ENCODE results near the gene PIF1.

Gene PIF1, protein sequence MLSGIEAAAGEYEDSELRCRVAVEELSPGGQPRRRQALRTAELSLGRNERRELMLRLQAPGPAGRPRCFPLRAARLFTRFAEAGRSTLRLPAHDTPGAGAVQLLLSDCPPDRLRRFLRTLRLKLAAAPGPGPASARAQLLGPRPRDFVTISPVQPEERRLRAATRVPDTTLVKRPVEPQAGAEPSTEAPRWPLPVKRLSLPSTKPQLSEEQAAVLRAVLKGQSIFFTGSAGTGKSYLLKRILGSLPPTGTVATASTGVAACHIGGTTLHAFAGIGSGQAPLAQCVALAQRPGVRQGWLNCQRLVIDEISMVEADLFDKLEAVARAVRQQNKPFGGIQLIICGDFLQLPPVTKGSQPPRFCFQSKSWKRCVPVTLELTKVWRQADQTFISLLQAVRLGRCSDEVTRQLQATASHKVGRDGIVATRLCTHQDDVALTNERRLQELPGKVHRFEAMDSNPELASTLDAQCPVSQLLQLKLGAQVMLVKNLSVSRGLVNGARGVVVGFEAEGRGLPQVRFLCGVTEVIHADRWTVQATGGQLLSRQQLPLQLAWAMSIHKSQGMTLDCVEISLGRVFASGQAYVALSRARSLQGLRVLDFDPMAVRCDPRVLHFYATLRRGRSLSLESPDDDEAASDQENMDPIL

DNA sequence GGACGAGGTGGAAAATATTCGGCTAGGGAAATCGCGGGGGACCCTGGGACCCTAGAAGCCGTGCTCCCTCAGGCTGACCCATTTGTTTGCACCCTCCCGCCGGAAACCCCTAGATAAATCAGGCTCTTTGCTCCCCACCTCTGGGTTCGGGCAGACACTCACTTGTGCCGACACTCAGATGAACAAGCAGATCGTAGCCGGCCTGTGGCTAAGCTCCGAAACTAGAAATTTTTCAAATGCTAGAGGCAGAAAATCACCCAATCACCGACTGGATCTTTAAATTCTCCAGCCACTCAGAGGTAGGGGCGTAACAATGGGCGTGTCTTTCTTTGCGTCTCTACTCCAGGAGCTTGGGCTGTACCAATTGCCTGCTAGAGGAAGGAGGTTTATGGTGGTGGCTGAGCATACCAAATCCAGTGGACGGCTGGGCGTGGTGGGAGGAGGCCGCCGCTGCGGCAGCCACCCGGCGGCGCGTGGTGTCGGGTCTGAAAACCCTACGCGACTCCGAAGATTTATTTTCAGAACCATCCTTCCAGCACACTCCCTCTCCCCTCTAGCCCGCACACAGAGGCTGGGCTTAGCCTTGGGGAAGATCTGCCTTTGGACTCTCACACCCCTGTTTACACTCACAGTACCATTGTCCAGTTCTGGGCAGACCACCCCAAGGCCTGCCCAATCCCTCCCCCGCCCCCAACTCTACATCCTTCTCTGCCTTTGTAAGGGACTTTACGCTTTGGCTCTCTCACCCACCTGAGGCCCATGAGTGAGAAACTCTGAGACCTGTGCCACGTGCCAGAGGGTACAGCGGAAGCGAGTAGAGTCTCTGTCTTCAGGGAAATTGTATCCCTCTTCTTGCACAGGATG lies at the start of gene PIF1:
TSS of gene PIF1 (minus strand) at position 217 of the 864 bp plus-strand sequence. CDS start 1,312 bp downstream, outside the sequence.
- peak; percentile 97 for DNase-seq (ENCODE audit: low read depth)

DNA sequence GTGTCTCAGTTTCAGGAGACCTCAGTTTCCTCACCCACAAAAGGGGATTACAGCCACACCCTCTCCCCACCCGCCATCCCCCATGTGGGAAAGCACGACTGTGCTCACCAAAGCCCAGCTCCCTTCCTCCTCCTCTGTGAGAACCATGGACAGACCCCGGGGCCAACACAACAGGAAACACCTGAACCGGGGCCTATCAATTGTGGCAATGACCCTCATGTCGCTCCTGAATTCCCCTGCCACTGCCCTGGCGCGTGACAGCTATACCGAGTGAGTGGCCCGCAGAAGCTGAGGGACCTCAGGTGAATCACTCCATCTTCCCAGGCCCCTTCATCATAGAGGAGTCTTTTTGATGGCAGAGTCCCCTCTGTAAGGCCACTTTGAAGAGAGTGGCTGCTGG lies 44.9 kb upstream of the PIF1 start:
- no peak for DNase-seq (ENCODE audit: low read depth)

DNA sequence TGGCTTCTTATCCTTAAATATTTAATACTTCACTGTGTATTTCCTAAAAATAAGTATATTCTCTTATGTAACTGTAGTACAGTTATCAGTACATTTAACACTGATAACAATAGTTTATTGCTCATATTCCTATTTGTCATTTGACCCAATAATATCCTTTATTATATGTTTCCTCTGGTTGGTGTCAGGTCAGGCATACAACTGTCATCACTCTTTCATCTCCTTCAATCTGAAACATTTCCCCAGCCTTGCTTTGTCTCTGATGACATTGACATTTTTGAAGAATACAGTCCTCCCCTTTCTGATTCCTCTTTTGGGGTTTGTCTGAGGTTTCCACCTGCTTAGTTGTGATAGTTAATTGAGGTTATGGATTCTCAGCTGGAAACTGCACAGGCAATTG lies 44.1 kb upstream of the PIF1 start:
- DNase-seq (ENCODE audit: low read depth) = no peak

DNA sequence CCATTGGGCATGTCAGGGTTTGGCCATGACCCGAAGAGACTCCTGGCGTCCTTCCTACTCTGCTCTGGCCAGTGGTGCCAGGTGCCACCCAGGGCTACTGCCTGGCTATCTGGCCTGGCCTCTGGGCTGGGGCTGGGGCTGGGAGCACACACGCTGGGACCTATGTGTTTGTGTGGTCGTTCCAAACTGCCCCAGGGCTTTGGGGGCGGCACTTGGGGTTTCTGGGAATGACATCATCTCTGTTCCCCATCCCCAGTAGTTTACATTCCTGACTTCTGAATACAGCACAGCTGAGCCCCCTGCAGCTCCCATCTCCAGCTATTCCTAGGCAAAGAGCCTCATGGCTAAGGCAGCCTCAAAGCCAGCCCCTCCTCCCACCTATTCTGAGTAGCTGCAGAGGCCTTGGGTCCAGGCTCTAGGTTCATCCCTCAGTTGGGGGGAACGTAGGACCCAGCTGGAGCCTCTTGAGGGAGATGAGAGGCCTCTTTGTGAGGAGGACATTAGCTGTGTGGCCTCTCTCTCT lies 40.6 kb upstream of the PIF1 start:
- DNase-seq (ENCODE audit: low read depth) = peak; percentile 93

DNA sequence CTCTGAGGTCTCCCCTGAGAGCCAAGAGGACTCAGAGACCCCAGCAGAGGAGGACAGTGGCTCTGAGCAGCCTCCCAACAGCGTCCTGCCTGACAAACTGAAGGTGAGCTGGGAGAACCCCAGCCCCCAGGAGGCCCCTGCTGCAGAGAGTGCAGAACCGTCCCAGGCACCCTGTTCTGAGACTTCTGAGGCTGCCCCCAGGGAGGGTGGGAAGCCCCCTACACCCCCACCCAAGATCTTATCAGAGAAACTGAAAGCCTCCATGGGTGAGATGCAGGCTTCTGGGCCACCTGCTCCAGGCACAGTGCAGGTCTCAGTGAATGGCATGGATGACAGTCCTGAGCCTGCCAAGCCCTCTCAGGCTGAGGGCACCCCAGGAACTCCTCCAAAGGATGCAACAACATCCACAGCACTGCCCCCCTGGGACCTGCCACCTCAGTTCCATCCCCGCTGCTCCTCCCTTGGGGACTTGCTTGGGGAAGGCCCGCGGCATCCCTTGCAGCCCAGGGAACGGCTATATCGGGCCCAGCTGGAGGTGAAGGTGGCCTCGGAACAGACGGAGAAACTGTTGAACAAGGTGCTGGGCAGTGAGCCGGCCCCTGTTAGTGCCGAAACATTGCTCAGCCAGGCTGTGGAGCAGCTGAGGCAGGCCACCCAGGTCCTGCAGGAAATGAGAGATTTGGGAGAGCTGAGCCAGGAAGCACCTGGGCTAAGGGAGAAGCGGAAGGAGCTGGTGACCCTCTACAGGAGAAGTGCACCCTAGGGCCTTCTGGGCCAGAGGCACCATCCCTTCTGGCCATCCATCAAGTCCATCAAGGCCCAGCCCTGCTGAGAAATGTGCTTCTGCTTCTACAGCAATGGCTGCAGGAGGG lies 39.9 kb upstream of the PIF1 start:
- no peak for DNase-seq (ENCODE audit: low read depth)

DNA sequence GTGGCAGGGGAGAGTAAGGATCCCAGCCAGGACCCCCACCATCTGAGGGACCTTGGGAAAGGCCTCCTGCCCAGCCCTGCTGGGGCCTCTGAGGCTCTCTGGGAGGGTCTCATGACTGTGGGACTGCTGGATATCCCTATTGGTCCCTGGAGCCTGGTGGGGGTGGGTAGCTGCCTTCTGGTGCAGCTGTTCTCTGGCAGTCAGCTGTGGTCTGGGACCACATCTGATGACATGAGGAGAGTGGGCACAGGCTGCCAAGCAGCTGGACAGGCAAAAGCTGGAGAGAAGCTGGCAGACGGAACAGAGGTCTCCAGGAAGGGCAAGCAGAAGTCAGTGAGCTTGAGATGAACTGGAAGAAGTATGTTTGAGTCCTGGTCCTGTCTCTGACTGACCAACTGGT lies 38.6 kb upstream of the PIF1 start:
- no peak for DNase-seq (ENCODE audit: low read depth)

DNA sequence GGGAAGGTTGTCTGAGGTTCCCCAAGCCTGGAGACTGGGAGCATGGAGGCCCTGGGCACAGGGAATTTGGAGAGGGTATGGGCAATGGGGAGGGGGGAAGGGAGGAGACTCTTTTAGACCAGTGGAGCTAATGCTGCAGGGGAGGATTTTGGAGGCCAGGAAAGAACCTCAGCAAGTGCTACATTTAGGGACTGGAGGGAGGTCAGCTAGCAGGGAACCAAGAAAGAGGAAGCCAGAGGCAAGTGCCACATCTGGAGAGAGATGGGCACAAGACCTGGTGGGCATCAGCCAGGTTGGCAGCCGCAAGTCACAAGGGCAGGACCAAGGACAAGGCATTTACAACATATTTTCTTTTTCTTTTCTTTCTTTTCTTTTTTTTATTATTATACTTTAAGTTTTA lies 37.0 kb upstream of the PIF1 start:
- no peak for DNase-seq (ENCODE audit: low read depth)

DNA sequence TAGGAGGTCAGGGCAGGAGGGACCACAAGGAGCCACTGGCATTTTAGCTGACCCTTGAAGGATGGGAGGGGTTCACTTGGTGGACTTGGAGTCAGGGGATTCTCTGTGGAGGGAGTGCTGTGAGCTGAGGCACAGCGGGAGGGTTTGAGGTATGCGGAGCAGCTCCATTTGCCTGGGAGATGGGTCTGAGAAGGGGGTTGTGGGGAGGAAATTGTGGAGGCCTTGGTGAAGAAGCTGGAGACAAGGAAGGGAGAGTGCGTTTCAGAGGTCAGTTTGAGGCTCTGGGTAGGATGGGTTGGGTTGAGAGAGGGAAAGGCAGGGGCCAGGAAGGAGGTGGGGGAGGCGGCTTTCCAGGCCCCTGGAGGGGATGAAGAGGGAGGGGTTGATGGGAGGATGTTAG lies 36.5 kb upstream of the PIF1 start:
- DNase-seq (ENCODE audit: low read depth) = no peak

DNA sequence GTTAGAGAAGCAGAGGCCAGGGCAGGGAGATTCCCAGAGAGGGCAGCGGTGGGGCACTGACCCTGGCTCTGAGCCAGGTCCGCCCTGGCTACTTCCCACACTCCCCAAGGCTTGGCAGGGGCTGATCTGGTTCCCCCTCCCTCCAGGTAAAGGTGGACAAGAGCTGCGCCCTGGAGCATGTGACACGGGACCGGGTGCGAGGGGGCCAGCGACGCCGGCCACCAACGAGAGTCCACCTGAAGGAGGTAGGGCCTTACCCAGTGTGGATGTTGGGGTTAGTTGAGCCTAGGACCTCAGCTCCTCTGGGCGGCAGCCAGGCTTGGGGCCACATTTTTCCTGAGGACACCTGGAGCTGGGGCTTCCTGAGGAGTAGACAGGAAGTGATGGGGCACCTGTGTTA lies 35.9 kb upstream of the PIF1 start:
- DNase-seq (ENCODE audit: low read depth) = no peak

DNA sequence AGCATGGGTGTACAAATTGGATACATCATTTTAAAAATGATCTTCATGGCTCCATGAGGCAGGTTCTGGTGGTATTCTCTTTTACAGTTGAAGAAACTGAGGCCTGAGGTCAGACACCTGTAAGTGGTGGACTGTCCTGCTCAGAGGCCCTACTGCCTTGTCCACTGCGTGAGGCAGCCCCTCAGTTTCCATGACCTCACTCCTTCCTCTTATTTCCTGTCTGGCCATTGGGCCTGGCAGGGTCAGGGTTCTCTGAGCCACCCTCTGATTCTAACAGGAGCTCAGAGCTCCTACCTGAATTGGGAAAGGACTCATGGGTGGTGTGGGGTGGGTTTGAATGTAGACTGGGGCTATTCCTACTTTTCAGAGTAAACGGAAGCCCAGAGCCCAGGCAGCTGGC lies 33.8 kb upstream of the PIF1 start:
- no peak for DNase-seq (ENCODE audit: low read depth)

DNA sequence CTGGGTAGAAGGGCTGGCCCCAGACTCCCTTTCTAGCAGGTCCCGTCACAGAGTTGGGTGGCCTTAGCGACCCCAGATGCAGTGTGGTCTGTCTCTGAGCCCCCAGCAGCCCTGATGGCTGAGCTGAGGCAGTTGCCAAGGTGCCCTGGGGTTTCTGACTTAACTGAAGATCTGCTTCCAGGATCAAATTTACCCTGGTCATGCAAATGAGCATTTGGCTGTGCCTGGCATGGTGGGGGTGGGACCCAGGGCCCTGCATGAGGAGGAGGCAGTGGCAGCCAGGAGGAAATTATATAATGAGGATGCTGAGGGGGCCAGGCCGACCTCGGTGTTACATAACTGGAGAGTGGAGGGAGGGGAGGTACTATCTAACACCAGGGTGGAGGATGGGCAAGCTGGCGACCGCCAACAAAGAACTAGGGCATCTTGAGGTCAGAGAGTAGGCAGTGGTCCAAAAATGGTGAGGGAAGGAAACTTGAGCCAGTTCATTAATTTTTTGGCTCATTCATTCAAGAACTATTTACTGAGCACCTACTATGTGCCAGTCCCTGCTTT lies 32.7 kb upstream of the PIF1 start:
- DNase-seq (ENCODE audit: low read depth) = no peak

DNA sequence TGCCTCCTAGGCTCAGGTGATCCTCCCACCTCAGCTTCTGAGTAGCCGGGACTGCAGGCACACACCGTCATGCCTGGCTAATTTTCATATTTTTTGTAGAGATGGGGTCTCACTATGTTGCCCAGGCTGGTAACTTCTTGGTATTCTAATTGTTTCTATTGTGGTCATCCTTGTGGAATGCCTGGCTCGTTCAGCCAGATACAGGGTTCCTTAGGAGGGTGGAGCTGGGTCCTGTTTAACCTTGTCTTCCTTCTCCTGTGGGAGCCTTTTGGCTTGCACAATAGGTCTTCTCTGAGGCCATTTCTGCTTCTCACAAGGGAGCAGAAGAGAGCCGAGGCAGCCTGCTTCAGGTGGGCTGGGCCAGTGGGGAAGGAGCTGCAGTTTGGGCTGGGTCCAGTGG lies 32.0 kb upstream of the PIF1 start:
- DNase-seq (ENCODE audit: low read depth) = no peak

DNA sequence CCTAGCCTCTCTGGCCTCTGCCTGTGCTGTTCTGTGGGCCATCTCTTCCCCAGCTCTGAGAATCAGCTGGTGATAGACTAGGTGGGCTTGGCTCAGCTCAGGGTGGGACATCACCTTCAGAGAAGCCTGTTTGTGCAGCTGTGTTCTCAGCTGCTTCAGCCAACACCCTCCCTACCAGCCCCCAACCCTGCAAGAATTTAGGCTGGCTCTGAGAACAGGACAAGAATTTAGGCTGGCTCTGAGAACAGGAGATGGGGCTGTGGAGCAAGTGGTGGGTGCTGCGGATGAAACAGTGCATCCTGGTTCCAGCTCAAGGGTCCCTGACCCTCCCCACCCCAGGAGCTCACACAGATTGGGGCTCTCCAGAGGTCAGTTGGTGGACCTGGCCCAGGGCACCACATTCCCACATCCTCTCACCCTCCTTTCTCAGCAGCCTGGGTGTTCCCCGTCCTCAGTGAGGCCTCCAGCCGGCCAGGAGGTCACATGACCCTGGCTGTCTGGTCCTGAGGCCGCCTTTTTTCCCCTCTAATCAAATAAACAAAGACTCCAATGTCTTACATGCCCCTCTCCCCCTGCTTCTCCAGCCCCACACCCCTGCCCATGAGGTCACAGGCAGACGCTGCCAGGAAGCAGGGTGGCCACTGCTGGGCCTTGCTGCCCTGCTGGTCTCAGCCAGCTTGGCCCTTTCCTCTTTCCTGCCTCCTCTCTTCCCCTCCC lies 31.1 kb upstream of the PIF1 start:
- DNase-seq (ENCODE audit: low read depth) = no peak

DNA sequence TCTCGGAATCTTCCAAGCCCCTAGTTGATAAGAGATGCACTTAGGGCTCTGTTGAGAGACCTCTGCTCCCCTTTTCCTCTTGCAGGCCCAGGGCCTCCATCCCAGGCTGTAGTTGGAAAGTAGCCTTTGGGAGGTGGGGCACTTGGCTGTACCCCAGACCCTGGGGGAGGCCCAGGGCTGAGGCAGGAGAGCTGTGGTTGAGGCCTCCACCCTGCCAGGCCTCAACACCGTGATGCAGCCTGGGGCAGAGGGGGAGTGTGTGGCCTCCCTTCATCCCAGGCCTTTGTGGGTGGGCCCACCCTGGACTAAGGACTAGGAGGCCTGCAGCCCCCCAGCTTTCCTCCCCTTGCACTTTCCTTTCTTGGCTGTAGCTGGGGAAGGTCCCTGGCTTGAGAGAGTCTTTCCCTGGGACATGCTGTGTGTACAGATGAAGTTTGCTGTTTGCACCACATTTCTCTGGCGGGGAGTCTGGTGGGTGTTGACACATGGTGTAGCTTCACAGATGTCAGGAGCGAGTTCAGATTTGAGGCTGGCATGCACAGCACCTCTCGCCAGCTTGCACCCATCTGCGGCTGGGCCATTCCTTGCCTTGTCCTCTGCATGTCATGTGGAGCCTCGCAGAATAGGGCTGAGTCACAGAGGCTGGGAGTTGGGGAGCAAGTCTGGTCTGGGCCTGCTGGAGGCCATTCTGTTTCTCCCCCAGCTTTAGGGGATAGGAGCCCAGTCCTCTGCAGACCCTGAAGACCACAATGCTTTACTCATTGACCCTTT lies 29.9 kb upstream of the PIF1 start:
- DNase-seq (ENCODE audit: low read depth) = no peak

DNA sequence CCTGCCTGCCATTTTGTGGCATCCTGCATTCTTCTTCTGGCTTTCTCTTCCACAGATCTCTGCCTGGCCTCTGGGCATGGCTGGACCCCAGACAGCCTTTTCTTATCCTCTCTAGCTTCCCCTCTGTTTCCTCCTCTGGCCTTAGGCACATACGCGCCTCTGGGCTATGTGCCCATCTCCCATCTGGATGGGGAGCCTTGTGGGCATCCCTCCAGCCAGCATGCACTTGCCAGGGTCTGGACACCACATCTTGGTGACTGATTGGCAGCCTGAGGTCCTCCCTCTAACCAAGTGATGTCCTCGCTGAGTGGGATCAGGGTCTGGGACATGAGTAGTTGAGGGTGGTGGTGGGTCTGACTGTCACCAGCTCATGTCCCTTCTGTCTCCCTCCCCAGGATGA lies 29.1 kb upstream of the PIF1 start:
- no peak for DNase-seq (ENCODE audit: low read depth)

DNA sequence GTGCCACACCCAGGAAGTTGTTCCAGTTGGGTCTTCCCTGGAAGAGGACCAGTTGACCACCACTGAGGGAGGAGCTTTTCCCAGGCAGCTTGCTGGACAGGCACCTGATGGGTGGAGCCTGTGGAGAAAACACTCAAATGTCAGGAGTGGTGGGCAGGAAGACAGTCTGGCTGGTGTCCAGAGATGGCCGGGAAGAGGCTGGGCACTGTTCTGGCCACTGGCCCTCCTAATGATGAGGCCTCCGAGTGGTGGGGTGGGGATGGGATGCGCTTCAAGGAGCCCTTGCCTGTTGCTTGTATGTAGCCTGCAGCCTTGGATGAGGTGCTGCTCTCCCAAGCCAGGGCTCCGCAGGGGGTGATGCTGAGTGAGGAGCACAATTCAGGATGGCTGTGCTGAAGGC lies 28.6 kb upstream of the PIF1 start:
- DNase-seq (ENCODE audit: low read depth) = no peak

DNA sequence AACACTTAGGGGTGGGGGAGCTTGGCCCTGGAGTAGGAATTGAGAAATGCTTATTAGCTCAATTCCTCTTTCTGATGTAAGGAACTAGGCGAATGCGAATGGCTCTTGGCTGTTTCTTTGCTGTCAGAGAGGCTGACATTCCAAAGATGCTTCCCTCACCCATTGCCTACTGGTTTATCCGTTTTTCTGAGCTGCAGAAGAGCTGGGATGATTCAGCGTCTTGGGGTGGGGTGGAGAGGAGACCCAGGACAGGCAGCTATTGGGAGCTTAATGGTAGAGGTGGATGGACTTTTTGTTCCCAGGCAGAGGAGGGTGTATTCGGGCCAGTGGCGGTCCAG lies 26.0 kb upstream of the PIF1 start:
- peak; percentile 79 for DNase-seq (ENCODE audit: low read depth)

DNA sequence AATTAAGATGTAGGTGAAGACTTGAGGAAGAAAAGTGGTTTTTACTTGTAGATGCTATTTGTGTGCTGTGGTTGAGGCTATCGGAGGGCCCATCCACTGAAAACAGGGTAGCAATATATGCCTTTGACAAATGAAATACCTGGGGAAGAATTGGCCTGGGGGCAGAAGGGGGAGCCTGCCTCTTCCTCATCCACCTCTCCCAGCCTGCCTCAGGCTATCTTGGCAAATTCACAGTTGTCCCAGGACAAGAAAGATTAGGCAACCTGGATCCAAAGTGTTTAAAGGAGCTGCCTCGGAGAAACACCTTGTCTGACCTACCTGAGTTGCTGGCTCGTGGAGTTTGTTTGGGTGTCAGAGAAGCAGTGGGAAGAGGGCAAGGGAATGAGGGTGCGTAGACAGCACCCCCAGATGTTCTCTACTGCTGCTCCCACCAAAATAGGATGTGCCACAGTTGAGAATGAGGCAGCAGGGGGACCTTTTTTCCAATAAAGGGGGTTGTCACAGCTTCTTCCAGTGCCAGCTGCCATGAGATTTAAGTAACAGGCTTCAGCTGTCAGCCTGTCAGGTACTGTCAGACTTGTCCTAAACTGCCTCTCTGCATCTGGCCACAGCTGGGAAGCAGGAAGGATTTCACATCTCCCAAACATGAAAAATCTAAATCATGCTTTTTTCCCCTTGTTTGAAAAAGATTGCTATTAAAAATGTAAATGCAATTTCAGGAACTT lies 25.5 kb upstream of the PIF1 start:
- no peak for DNase-seq (ENCODE audit: low read depth)

Data from fibroblast of the conjunctiva (primary cell).